Measurements from ENCODE around the gene PLEKHJ1.

Gene PLEKHJ1

DNA sequence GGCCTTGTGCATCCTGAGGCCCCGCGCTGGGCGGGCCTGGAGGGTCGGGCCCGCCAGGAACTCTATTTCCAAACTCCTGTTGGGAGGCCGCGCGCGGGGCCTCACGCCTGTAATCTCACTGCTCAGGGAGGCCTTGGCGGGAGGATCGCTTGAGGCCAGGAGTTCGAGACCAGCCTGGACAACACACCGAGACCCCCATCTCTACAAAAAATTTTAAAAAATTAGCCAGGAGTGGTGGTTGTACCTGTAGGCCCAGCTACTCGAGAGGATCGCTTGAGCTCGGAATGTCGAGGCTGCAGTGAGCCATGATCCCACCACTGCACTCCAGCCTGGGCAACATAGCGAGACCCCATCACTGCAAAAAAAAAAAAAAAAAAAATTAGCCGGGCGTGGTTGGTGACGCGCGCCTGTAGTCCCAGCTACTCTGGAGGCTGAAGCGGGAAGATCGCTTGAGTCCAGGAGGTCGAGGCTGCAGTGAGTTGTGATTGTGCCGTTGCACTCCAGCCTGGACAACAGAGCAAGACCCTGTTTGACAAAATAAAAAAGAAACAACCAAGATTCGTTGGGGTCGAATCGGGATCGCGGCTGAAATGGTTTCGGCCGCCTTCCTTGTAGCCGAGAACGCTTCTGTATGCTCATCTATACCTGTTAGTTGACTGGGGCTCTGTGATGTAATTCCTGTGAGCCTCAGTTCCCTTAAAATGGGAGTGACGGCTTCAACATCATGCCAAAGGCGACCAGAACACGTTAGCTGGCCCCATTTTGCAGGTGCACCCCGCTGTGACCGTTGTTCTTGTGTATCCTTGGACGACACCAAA, 1.1 kb upstream of the PLEKHJ1 start:
- no peak for DNase-seq (ENCODE audit: low read depth in 3 of 3, low spot score in 1 of 3)

DNA sequence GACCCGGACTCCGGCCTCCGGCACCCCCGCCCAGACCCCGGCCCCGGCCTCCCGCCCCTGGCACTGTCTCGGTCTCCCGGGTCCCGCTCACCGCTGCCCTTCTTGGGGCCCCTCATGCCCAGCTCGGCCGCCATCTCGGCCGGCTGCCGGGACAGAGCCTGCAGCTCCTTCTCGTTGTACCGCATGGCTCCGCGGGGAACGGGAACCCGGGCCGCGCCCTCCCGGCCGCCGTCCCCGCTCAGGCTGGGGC, 140 bp downstream of the PLEKHJ1 start:
- DNase-seq (ENCODE audit: low read depth in 3 of 3, low spot score in 1 of 3) = no peak

DNA sequence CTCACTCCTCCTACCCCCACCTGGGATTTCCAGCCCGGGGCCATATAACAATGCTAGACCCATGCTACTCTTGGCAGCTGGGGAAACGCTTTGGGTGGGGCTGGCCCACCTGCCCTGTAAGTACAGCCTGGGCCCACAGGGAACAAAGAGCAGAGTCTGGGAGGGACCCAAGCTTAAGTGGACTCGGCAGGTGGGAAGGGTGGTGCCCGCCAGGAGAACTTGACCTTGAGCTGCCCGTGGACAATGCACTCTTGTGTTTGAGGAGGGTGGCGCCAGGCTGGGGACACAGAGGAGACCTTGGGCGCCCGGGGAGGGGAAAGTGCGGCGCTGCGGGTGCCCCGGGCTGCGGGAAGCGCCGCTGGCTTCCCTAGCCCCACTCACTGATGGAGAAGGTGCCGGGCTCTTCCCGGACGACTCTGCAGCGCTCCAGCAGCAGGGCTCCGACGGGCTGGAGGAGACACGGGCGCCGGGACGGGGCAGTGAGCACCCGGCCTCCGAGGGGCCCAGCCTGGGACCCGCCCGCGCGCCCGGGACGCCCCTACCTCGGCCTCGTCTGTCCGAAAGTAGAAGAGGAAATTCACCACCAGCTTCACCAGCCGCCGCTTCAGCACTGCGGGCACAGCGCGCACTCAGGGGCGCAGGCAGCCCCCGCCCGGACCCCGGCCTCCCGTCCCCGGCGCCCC, 607 bp downstream of the PLEKHJ1 start:
- DNase-seq (ENCODE audit: low read depth in 3 of 3, low spot score in 1 of 3) = no peak

DNA sequence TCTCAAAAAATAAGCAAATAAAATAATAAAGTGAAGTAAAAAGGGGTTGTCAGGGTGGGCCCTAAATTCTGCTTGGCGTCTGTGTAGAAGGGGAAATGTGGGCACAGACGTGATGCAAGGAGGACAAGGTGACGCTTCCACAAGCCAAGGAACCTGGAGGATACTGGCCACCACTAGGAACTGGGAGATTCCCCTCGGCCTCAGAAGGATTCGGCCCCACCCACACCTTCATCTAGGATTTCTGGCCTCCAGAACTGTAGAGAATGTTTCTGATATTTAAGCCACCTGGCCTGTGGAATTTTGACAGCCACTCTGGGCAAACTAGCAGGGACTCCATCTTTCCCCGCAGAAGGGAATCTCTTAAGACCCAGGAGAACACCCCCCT, 1.1 kb downstream of the PLEKHJ1 start:
- no peak for DNase-seq (ENCODE audit: low read depth in 3 of 3, low spot score in 1 of 3)

DNA sequence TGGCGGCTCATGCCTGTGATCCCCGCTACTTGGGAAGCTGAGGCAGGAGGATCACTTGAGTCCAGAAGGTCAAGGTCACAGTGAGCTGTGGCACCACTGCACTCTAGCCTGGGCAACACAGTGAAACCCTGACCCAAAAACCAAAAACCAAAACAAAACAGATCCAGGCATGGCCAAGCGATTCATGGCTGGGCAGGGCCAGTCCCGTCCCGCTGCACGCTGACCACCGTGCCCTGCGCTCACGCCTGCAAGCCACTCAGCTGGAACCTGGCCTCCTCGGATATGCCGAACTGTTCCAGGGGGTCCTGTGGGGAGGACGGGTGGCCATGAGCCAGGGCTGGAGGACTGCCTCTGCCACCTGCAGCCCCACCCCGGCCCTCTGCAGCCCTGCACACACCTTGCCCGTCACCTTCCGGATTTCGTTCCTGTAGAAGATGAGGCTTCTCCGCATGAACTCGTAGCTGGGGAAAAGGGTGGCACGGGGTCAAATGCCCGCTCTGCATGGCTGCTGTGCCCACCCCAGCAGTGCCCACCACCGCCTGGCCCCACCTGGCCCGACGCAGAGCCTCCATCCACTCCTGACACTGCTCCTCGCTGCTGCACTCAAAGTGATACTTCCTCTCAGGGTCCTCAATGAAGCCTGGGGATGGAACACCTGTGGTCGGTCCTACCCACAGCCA, 2.4 kb downstream of the PLEKHJ1 start:
- DNase-seq (ENCODE audit: low read depth in 3 of 3, low spot score in 1 of 3) = no peak

DNA sequence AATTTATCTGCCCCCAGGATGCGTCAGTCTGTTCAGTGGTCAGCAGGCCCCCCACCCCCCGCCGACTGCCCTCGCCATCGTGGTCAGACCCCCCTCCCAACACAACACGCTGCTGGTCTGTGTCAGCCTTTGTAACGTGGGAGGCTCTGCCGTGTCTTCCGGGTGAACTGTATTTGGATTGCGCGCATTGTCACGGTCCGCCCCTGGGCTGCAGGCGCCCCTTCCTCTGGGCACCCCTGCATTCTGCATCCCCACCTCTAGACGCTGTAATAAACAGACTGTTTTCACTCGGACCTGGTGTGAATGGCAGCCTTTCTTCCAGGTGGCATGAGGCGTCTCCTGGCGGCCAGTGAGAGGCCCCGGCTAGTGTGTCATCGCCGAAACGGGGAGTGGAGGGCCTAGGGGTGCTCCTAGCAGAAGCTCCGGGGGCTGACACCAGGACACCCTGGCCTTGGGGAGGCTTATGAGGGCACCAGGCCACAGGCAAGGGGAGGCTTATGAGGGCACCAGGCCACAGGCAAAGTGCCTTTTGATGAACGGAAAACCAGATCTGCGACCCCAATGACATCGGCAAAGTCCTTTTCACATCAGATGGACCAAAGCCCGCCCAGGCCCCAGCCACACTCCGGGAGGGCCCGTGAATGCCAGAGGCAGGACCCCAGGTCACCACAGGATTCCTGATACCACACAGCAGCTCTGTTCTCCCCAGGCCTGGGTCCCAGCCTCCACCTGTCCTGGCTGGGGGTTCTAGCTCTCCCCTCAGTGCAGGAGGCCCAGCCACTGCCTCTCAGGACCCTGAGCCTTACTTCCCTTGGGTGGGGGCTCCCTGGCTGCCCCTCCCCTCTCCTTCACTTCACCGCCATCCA, 3.6 kb downstream of the PLEKHJ1 start:
- DNase-seq (ENCODE audit: low read depth in 3 of 3, low spot score in 1 of 3) = no peak

DNA sequence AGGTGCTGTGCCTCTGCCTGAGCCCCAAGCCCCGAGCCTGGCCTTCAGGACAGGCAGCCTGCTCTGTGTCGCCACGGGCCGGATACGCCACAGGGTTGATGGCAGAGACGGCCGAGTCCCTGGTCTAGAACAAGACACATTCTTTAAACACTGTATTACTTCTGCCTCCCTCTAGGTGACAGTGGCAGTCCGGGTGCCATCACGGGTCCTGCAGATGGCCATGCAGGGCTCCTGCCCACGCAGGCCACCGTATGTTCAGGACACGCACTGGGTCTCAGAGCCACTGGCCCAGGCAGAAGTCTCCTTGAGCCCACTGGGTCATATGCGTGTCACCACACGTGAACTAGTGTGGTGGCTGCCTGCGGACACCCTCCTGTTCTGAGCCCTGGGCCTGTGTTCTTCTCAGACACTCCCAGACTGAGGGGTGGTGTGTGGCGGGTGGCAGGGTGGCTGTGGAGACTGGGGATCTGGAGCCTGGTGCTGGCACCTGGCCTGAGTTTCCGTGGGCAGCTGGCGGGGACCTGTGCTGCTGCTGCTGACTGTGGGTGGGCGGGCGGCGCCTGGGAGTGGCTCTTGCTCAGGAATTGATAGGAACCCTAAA, 4.4 kb downstream of the PLEKHJ1 start:
- DNase-seq (ENCODE audit: low read depth in 3 of 3, low spot score in 1 of 3) = no peak

DNA sequence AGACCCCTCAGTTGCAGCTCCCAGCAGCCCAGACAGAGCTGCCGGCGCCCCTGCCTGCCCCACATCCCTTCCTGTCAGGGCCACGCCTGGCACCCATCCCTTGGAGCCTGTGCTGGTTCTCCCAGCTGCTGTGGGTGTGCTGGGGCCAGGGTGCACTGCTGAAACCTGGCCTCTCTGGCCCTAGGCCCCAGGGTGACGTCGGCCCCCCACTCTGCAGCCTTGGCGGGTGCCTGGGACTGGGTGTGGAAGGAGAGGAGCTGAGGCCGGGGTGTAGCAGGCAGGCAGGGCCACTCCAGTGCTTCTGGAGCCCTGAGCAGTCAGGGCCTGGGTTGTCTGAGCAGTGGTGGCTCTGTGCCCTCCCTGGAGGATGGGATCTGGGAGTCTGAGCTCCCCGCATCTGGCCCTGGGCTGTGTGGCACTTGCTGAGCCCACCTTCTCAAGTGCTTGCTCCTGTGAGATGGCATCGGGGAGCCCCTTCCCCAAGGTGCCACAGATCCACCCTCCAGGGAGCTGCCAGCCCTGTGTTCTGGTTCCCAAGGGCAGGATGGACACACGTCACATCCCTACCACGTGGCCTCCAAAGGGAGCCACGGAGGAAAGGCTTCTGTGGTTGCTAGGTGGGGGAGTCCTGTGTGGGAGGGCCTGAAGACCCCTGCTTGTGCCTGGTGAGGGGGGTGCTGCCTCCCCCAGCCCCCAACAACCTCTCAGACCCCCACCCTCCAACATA, 5.2 kb downstream of the PLEKHJ1 start:
- no peak for DNase-seq (ENCODE audit: low read depth in 3 of 3, low spot score in 1 of 3)

DNA sequence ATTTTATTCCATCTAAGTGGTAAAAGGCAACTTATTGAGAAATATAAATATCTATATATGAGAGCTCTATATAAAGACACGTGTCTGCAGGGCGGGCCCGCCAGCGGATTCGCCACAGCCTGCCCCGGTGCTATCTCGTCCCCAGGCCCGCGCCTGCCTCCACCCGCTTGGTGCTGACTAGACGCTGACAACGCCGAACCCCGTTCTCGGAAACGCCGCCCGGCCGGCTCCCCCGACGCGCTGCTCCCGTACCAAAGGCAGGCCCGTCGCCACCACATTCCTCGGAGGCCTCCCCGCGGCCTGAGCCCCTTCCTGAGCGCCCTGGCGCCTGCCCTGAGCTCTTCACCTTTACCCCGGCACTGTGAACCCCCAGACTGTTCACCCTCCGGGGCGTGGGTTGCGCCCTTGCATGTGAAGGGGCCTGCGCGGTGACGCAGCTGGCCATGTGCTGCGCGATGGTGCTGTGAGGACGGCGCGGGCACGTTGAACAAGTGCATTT, 6.0 kb downstream of the PLEKHJ1 start:
- no peak for DNase-seq (ENCODE audit: low read depth in 3 of 3, low spot score in 1 of 3)

DNA sequence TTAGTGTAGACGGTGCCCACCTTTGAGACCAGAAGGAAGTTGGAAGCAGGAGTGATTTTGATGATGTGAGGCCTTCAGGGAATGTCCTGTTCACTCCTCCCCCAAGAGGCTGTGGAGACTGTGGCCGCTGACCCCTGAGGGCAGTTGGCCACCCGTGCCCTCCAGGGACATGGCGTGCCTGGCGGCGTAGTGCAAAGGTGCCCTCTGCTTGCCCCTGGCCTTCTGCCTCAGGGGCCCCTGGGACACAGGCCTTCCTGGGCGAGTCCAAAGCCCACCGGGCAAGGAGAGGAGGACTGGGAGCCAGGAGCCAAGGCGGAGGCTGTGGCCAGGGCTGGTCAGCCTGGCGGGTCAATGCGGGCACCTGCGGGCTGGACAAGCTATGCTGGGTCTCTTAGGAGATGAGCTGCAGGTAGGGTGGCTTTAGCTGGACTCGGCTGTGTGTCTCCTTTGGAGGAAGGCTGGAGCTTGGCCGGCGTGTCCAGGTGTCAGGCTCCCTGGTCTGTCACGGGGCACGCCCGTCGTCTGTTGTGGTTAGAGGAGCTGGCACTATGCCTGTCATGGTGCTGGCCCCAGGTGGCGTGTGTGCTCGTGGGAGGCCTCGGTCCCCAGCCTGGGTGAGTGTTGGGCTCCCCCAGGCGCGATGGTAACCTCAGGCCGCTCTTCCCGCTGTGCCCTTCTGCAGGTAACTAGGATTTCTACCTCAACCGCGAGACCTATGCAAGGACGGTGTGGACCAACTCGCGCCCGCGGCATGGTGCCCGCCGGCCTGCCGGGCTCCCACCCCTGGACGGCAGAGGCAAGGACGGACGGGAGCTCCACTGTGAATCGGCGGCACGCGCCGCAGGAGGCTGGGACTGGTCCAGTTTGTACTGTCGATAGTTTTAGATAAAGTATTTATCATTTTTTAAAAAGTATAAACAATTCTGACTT, 6.8 kb downstream of the PLEKHJ1 start:
- DNase-seq (ENCODE audit: low read depth in 3 of 3, low spot score in 1 of 3) = no peak

DNA sequence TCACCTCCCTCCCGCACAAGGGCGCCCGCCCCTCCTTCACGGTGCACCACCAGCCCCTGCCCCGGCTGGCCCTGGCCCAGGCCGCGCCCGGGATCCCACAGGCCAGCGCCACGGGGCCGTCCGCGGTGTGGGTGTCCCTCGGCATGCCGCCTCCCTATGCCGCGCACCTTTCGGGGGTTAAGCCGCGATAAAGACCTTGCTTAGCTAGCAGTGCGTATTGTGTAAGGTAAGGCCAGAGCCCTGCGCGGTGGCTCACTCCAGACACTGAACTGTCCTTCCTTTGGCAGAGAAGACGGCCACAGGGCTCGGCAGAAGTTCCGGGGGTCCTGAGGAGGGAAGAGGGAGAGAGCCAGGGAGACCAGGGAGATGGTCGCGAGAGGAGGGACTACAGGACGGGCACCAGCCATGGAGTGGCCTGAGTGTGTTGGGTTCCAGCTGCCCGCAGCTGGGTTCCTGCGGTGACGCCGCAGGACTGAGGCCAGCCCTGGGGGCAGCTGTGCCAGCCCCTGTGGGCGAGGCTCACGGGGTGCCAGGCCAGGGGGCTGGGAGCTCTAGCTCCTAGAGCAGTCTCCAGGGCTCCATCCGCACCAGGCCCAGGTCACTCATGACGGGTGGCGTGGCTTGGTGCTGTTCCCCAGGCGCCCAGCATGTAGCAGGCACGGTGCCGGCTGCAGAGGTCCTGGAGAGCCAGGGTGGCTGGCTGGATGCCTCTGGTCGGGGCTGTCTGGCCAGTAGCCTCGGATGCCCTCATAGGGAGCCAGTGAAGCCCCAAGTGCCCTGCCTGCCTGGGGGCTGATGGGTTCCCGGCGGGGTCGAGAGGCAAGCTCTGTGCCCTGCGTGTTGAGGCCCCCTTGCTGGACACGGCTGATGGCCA, 7.7 kb downstream of the PLEKHJ1 start:
- DNase-seq (ENCODE audit: low read depth in 3 of 3, low spot score in 1 of 3) = no peak

DNA sequence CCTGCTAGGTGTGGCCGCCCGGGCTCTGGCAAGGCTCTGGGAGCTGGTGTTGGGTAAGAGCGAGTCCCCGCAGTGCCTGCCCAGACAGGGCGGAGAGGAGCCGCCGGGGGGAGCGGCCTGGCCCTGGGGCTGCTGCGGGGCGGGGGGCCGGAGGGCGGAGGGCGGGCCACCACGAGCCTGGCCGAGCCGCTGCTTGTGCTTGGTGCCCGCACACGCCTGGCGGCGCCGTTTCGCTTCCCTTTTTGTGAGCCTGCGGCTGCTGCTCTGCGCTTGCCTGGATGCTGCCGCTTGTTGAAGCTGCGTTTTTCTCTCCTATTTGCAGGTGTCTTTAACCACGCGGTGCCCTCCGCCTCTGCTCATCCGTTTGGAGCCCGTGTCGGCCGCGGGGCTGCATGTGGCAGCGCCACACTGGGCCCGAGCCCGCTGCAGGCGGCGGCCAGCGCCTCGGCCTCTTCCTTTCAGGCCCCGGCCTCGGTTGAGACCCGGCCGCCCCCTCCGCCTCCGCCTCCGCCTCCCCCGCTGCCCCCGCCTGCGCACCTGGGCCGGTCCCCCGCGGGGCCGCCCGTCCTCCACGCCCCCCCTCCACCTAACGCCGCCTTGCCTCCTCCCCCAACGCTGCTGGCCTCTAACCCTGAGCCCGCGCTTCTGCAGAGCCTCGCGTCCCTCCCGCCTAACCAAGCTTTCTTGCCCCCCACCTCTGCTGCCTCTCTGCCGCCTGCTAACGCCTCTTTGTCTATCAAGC, 8.5 kb downstream of the PLEKHJ1 start:
- no peak for DNase-seq (ENCODE audit: low read depth in 3 of 3, low spot score in 1 of 3)

DNA sequence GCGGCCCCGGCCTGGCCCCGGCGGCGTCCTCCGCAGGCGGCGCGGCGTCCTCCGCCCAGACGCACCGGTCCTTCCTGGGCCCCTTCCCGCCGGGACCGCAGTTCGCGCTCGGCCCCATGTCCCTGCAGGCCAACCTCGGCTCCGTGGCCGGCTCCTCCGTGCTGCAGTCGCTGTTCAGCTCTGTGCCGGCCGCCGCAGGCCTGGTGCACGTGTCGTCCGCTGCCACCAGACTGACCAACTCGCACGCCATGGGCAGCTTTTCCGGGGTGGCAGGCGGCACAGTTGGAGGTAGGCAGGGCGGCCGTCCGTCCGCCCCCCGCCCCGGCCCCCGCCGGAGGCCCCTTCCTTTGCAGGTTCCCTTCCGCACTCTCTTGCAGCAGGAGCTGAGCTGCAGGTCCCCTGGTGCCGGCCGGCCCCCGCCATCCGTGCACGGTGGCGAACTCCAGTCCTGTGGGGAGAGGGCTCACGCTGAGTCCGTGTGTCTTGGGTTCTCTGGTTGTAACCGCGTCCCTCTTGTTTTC, 9.2 kb downstream of the PLEKHJ1 start:
- DNase-seq (ENCODE audit: low read depth in 3 of 3, low spot score in 1 of 3) = no peak

DNA sequence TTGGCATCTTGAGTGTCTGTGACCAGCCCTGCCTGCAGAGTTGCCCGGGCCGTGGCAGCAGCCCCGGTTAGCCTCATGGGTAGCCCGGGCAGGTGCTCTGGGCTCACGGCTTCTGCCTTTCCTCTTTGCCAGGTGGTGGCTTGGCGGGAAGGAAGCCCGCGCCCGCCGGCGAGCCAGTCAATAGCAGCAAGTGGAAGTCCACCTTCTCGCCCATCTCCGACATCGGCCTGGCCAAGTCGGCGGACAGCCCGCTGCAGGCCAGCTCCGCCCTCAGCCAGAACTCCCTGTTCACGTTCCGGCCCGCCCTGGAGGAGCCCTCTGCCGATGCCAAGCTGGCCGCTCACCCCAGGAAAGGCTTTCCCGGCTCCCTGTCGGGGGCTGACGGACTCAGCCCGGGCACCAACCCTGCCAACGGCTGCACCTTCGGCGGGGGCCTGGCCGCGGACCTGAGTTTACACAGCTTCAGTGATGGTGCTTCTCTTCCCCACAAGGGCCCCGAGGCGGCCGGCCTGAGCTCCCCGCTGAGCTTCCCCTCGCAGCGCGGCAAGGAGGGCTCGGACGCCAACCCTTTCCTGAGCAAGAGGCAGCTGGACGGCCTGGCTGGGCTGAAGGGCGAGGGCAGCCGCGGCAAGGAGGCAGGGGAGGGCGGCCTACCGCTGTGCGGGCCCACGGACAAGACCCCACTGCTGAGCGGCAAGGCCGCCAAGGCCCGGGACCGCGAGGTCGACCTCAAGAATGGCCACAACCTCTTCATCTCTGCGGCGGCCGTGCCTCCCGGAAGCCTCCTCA, 9.9 kb downstream of the PLEKHJ1 start:
- DNase-seq (ENCODE audit: low read depth in 3 of 3, low spot score in 1 of 3) = no peak

DNA sequence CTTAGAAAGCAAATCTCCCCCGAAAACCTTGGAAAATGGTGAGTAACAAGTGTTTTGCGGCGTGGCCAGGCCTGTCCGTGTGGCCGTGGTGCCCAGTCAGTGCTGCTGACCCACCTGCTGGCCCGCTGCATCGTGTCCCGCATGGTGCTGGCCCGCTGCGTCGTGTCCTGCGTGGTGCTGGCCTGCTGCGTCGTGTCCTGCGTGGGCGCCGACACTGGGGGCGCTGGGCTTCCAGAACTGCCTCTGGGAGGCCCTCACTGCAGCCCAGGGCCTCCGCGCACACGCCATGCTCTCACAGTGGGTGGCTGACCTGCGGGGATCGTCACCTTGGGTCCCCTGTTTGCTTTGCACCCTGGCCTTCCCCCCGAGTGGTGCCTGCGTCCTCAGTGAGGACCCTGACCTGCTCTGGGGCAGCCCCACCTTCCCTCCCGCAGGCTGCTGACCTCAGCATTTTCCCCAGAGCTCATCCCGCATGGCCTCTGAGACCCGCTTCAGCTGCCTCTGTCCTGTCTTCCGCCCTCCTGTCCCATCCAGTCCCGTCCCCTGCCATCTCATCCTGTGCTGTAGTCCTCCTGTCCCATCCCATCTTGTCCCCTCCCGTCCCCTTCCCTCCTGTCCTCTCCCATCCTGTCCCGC, 10.6 kb downstream of the PLEKHJ1 start:
- no peak for DNase-seq (ENCODE audit: low read depth in 3 of 3, low spot score in 1 of 3)

DNA sequence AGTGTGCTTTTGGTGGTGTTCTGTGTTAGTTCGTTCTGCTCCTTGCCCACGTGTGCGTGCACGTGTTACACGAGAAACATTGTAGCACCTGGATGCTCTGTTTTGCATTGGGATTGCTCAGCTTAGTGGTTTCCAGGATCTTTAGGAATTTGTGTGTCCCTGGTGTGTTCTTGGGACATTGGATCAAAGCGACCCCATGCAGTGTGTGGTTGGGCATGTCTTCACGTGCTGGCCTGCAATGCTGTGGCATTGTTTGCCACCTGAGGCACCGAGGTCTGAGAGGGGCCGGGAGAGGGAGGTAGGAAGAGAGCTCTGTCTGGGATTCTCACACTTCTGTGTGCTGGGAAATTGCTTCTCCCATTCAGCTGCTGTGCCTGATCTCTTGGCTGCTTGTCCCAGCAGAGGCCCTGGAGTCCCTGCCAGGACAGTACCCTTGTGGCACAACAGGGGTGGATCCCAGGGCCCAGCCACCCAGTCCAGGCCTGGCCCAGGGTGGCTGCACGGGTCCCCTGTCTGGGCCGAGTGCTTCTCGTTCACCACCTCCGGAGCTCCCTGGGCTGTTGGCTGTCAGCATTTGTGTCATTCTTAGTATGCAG, 11.3 kb downstream of the PLEKHJ1 start:
- no peak for DNase-seq (ENCODE audit: low read depth in 3 of 3, low spot score in 1 of 3)

All from stimulated activated CD4-positive, alpha-beta T cell treated with anti-CD3 and anti-CD28 coated beads, TNF-alpha, amount 100 ng/mL, for 1 hour (primary cell).